CD4-positive, alpha-beta T cell treated with Interleukin-1 beta for 1 hour (primary cell): ENCODE measurements around the gene IKZF3.
"Not testable (repeated sequence)": the region's sequence is repeated elsewhere in the genome, so short reads cannot be mapped to it uniquely, and the experiment has no call there.

Experiments
- DNase-seq, 2 donors: peaks; one replicate each; pipeline ENCODE4 v3.0.0-alpha.2; 2020 to 2022

IKZF3 gene

DNA sequence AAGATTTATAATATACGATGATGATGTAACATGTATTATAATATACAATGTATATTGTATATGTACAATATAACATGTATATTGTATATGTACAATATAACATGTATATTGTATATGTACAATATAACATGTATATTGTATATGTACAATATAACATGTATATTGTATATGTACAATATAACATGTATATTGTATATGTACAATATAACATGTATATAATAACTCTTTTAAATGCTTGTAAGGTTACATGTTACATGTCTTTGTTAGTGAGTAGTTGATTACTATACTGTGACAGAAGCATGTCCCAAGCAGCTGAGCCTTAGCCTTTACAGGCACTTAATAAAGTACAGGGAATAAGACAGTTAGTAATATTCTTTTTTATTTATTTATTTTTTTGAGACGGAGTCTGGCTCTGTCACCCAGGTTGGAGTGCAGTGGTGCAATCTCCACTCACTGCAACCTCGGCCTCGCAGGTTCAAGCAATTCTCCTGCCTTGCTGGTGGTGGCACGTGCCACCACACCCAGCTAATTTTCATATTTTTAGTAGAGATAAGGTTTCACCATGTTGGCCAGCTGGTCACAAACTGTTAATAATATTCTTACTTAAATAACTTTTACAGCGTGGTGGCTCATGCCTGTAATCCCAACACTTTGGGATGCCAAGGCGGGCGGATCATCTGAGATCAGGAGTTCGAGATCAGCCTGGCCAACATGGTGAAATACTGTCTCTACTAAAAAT lies 8.0 kb downstream of the IKZF3 start:
- DNase-seq = not testable (repeated sequence)

DNA sequence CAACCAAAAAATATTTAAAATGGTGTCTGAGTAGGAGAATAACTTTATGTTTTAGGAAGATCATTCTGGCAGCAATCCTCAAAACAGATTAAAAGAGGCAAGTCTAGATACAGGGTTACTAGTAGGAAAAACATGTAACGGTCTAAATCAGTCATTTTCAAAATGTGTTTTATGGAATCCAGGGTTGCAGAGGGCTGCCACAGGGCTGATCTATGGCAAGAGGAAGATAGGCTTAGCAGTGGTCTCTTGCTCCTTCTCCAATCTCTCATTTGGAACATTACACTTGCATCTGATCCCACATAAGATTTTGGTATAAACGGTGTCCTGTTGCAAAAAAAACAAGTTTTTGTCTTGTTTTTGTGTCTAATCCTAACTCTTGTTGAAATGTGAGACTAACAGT lies 9.2 kb downstream of the IKZF3 start:
- DNase-seq = no peak

GRCh38 chr17:39852239-39852638 lies 11.9 kb downstream of the IKZF3 start:
- no peak for DNase-seq

DNA sequence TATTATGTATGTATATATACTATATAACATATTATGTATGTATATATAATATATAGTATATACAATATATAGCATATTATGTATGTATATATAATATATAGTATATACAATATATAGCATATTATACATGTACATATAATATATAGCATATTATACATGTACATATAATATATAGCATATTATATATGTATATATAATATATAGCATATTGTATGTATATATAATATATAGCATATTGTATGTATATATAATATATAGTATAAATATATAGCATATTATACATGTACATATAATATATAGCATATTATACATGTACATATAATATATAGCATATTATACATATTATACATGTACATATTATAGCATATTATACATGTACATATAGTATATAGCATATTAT lies 13.9 kb downstream of the IKZF3 start:
- DNase-seq = not testable (repeated sequence)

- DNase-seq = no peak
These were observed 15.5 kb downstream of the IKZF3 start for GRCh38 chr17:39848600-39848999.

GRCh38 chr17:39846205-39846604 lies 17.9 kb downstream of the IKZF3 start:
- DNase-seq = no peak

GRCh38 chr17:39845052-39845846 lies 18.9 kb downstream of the IKZF3 start:
- no peak for DNase-seq

- no peak for DNase-seq
These were observed 22.9 kb downstream of the IKZF3 start for GRCh38 chr17:39841134-39841683.

DNA sequence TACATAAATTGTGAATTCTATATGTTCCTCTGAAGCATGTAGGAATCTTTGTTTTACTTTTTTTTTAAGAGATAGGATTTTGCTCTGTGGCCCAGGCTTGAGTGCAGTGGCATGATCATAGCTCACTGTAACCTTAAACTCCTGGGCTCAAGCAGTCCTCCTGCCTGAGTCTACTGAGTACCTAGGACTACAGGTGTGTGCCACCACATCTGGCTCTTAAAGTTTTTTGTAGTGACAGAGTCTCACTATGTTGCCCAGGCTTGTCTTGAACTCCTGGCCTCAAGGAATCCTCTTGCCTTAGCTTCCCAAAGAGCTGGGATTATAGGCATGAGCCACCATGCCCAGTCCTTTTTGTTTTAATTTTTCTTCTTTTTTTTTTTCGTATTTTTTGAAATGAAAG lies 25.3 kb downstream of the IKZF3 start:
- no peak for DNase-seq

GRCh38 chr17:39838057-39838456 lies 26.1 kb downstream of the IKZF3 start:
- no peak for DNase-seq

GRCh38 chr17:39836117-39836516 lies 28.0 kb downstream of the IKZF3 start:
- DNase-seq = no peak

GRCh38 chr17:39835038-39835786 lies 28.9 kb downstream of the IKZF3 start:
- no peak for DNase-seq

DNA sequence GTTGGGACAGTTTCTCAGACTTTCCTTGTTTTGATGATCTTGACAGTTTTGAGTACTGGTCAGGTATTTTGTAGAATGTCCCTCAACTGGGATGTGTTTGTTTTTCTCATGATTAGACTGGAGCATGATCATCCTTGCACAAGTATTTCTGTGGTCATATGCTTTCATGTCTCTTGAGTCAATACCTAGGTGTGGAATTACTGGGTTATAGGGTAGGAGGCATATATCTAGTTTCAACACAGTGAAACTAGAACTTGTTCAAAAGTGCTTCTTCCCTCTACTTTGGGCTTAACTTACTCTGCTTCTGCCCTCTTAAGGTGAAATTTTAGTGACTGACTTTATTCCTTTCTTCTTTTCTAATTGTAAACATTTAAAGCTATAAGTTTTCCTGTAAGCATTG lies 30.1 kb downstream of the IKZF3 start:
- DNase-seq = no peak

DNA sequence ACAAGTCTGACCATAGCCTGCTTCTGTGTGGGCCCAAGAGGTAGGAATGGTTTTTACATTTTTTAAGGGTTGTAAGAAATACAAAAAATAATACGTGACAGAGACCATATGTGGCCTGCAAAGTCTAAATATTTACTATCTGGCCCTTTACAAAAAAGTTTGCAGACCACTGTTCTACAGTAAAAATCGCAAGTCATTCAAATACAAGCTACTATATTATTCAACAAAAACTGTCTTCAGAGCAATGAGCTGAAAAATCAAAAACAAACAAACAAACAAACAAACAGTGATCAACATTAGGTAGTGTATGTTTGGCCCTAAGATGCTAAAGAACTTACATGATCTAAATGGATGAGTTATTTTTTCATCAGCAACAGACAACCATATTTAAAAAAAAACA lies 32.5 kb downstream of the IKZF3 start:
- no peak for DNase-seq

GRCh38 chr17:39828443-39828842 lies 35.7 kb downstream of the IKZF3 start:
- no peak for DNase-seq

DNA sequence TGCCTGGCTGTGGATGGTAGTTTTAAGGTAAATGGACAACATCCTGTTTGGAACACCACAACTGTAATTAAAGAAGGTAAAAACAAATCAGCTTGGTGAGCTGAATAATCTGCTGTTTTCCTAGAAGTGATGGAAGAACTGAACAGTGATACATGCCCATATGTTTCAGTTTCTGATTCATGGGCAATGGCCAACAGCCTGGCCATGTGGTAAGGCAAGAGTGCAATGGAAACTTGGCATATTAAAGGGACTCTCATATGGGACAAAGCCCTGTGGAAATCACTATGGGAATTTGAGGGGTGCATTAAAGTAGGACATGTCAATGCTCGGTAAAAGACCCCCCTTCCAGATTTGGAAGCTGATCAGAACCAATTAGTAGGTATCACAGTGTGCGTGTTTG lies 37.8 kb downstream of the IKZF3 start:
- DNase-seq = no peak

DNA sequence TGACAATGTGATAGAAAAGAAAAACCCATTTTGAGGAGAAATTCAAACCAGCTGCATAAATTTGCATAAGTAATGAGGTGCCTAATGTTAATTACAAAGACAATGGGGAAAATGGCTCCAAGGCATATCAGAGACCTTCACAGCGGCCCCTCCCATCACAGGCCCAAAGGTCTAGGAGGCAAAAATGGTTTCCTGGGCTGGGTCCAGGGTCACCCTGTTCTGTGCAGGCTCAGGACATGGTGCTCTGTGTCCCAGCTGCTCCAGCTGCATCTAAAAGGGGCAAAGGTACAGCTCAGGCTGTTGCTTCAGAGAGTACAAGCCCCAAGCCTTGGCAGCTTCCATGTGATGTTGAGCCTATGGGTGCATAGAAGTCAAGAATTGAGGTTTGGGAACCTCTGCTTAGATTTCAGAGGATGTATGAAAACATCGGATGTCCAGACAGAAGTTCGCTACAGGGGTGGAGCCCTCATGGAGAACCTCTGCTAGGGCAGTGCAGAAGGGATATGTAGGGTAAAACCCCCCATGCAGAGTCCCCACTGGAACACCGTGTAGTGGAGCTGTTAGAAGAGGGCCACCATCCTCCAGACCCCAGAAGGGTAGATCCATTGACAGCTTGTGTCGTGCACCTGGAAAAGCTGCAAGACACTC lies 40.6 kb downstream of the IKZF3 start:
- no peak for DNase-seq

- no peak for DNase-seq
These were observed 42.1 kb downstream of the IKZF3 start for GRCh38 chr17:39822051-39822451.

GRCh38 chr17:39820987-39821386 lies 43.1 kb downstream of the IKZF3 start:
- no peak for DNase-seq

GRCh38 chr17:39820541-39820940 lies 43.6 kb downstream of the IKZF3 start:
- no peak for DNase-seq

- peak; percentile 42 to 58 for DNase-seq
These were observed 45.6 kb downstream of the IKZF3 start for GRCh38 chr17:39818358-39819000.

DNA sequence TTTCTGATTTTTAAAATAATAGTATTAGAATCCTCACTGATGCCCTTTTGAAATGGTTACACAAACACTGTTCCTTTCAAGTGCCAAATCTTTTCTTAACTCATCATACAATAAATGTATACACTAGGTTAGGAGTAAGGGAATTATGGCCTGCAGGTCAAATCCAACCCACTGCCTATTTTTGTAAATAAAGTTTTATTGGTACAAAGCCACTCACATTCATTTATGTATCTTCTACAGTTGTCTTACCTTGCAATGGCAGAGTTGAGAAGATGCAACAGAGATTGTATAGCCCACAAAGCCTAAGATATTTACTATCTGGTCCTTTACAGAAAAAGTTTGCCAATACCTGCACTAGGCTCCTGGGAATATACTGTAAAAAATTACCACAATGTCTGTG lies 47.8 kb downstream of the IKZF3 start:
- no peak for DNase-seq
